ENCODE data around the gene SNX18. TPM values are rescaled to one million over a fixed set of nuclear protein-coding genes. Genes with fewer than 3 reads are reported as not detected.

The SNX18 gene, protein sequence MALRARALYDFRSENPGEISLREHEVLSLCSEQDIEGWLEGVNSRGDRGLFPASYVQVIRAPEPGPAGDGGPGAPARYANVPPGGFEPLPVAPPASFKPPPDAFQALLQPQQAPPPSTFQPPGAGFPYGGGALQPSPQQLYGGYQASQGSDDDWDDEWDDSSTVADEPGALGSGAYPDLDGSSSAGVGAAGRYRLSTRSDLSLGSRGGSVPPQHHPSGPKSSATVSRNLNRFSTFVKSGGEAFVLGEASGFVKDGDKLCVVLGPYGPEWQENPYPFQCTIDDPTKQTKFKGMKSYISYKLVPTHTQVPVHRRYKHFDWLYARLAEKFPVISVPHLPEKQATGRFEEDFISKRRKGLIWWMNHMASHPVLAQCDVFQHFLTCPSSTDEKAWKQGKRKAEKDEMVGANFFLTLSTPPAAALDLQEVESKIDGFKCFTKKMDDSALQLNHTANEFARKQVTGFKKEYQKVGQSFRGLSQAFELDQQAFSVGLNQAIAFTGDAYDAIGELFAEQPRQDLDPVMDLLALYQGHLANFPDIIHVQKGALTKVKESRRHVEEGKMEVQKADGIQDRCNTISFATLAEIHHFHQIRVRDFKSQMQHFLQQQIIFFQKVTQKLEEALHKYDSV
- 10 to 100 TPM; 24.6 to 24.9 TPM for total RNA-seq

DNA sequence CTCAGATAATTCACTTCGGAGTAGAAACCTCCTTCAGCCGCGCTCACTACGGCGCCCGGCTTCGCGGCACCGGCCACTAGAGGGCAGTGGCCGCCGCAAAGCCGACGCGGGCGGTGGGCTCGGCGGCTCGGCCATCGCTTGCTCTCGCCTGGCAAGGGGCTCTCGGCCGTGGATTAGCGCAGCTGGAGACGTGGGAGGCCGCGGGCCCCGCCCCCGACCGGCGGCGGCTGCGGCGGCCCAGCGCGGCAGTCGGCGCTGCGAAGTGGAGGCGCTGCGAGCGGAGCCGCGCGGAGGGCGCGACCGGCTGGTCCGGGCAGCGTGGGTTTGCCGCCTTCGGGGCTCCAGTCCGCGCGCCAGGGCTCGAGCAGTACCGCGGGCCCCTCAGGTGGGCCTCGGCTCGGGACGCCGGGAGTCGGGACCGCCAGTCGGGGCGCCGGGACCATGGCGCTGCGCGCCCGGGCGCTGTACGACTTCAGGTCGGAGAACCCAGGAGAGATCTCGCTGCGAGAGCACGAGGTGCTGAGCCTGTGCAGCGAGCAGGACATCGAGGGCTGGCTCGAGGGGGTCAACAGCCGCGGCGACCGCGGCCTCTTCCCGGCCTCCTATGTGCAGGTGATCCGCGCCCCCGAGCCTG, at the start of gene SNX18:
TSS of gene SNX18 (plus strand) at position 248 of the 634 bp plus-strand sequence. CDS start at position 442, 194 bp downstream.

Other genes starting within 250 kb of the SNX18 start
- 10 to 100 TPM; 11.8 to 12.5 TPM for gene ARL15, start 207.2 kb upstream of the SNX18 start, total RNA-seq
- gene HSPB3, start 62.1 kb upstream of the SNX18 start, total RNA-seq: not detected